ENCODE results near the gene TMOD2.

Gene TMOD2

GRCh38 chr15:51750792-51751696, at the start of gene TMOD2:
TMOD2 (plus strand) TSS chr15:51751597; CDS start chr15:51766442, 14,845 bp downstream.
- peak; percentile 29 for DNase-seq (ENCODE audit: low read depth)

- DNase-seq (ENCODE audit: low read depth): no peak
Observed at GRCh38 chr15:51702710-51703109, 48.7 kb upstream of the TMOD2 start.

- no peak for DNase-seq (ENCODE audit: low read depth)
Observed at GRCh38 chr15:51706291-51706690, 45.1 kb upstream of the TMOD2 start.

- DNase-seq (ENCODE audit: low read depth): no peak
Observed at GRCh38 chr15:51706926-51707608, 44.3 kb upstream of the TMOD2 start.

- DNase-seq (ENCODE audit: low read depth): no peak
Observed at GRCh38 chr15:51708013-51708412, 43.4 kb upstream of the TMOD2 start.

- DNase-seq (ENCODE audit: low read depth): no peak
Observed at GRCh38 chr15:51709031-51709430, 42.4 kb upstream of the TMOD2 start.

GRCh38 chr15:51714162-51714561, 37.2 kb upstream of the TMOD2 start:
- no peak for DNase-seq (ENCODE audit: low read depth)

- no peak for DNase-seq (ENCODE audit: low read depth)
Observed at GRCh38 chr15:51714911-51715310, 36.5 kb upstream of the TMOD2 start.

GRCh38 chr15:51718219-51718618, 33.2 kb upstream of the TMOD2 start:
- no peak for DNase-seq (ENCODE audit: low read depth)

- no peak for DNase-seq (ENCODE audit: low read depth)
Observed at GRCh38 chr15:51718746-51719145, 32.7 kb upstream of the TMOD2 start.

GRCh38 chr15:51720201-51720995, 31.0 kb upstream of the TMOD2 start:
- no peak for DNase-seq (ENCODE audit: low read depth)

- DNase-seq (ENCODE audit: low read depth): no peak
Observed at GRCh38 chr15:51721199-51721960, 30.0 kb upstream of the TMOD2 start.

GRCh38 chr15:51724199-51724598, 27.2 kb upstream of the TMOD2 start:
- DNase-seq (ENCODE audit: low read depth): no peak

- no peak for DNase-seq (ENCODE audit: low read depth)
Observed at GRCh38 chr15:51724673-51725072, 26.7 kb upstream of the TMOD2 start.

GRCh38 chr15:51726302-51727073, 24.9 kb upstream of the TMOD2 start:
- peak; percentile 26 for DNase-seq (ENCODE audit: low read depth)

GRCh38 chr15:51727141-51727897, 24.1 kb upstream of the TMOD2 start:
- no peak for DNase-seq (ENCODE audit: low read depth)

GRCh38 chr15:51731549-51732267, 19.7 kb upstream of the TMOD2 start:
- peak; percentile 4 for DNase-seq (ENCODE audit: low read depth)

GRCh38 chr15:51732646-51733045, 18.8 kb upstream of the TMOD2 start:
- DNase-seq (ENCODE audit: low read depth): no peak

- DNase-seq (ENCODE audit: low read depth): no peak
Observed at GRCh38 chr15:51735228-51736010, 16.0 kb upstream of the TMOD2 start.

All from activated T-cell treated with anti-CD3 and anti-CD28 coated beads for 1 hour (primary cell).